ENCODE data around the gene TBL1XR1. TPM values are rescaled to one million over a fixed set of nuclear protein-coding genes. Genes with fewer than 3 reads are reported as not detected.

The TBL1XR1 gene
- total RNA-seq, 2 experiments from 2014 or later = 63.2 to 67.8 TPM

GRCh38 chr3:177133860-177134815 is 63.1 kb downstream of the TBL1XR1 start:
- H3K27ac ChIP-seq (ENCODE audit: low read depth in 1 of 2, low read length in 2 of 2) = no peak overlapping the region
- TF ChIP-seq CTCF (IDR thresholded peaks at IDR 0.05) = no peak
- intact Hi-C loops (cut with DNase I, micrococcal nuclease) = no loop called here
- CTCF ChIA-PET = no interaction called here
- POLR2A ChIA-PET = no interaction called here
- Mint-ChIP-seq H3K36me3 (ENCODE audit: low read depth) (peaks cover 35% of the 10 kb centered on the region), H3K4me3 (no peak overlapping the region), H3K27ac (no peak overlapping the region), H3K27me3 (no peaks in the 10 kb centered on the region), H3K4me1 (ENCODE audit: low read depth) (peaks cover 77% of the 10 kb centered on the region), H3K9me3 (no peaks in the 10 kb centered on the region)
- ATAC-seq (ENCODE audit: poor library complexity) (no peak), DNase-seq (no peak)
- no peaks in the 10 kb centered on the region for H3K27me3 ChIP-seq (ENCODE audit: control insufficient read depth in 1 of 2, insufficient read depth in 2 of 2, low read length in 2 of 2)
- no peak overlapping the region for H3K4me3 ChIP-seq (ENCODE audit: low read length)
- peaks cover 22% of the 10 kb centered on the region for H3K36me3 ChIP-seq (ENCODE audit: insufficient read depth, low read length)
- no peaks in the 10 kb centered on the region for H3K9me3 ChIP-seq (ENCODE audit: control insufficient read depth in 1 of 2, insufficient read depth in 1 of 2, low read length in 2 of 2)
- peaks cover 29% of the 10 kb centered on the region for H3K4me1 ChIP-seq (ENCODE audit: insufficient read depth, low read length)

GRCh38 chr3:177131927-177132636 is 65.2 kb downstream of the TBL1XR1 start:
- intact Hi-C loops (cut with DNase I, micrococcal nuclease) = no loop called here
- peaks cover 77% of the 10 kb centered on the region for H3K4me1 Mint-ChIP-seq (ENCODE audit: low read depth)

More at GRCh38 chr3:177131927-177132636, 65.2 kb downstream of the TBL1XR1 start:
- TF ChIP-seq CTCF (IDR thresholded peaks at IDR 0.05) = no peak
- no peak for DNase-seq
- Mint-ChIP-seq H3K9me3 (no peaks in the 10 kb centered on the region), H3K27me3 (no peaks in the 10 kb centered on the region), H3K36me3 (ENCODE audit: low read depth) (peaks cover 48% of the 10 kb centered on the region), H3K27ac (peak overlapping the region; percentile 3), H3K4me3 (no peak overlapping the region)
- H3K27ac ChIP-seq (ENCODE audit: low read depth in 1 of 2, low read length in 2 of 2) = no peak overlapping the region
- H3K9me3 ChIP-seq (ENCODE audit: control insufficient read depth in 1 of 2, insufficient read depth in 1 of 2, low read length in 2 of 2) = no peaks in the 10 kb centered on the region
- CTCF ChIA-PET = no interaction called here
- H3K36me3 ChIP-seq (ENCODE audit: insufficient read depth, low read length) = peaks cover 26% of the 10 kb centered on the region
- no peak overlapping the region for H3K4me3 ChIP-seq (ENCODE audit: low read length)
- peaks cover 13% of the 10 kb centered on the region for H3K4me1 ChIP-seq (ENCODE audit: insufficient read depth, low read length)
- no peaks in the 10 kb centered on the region for H3K27me3 ChIP-seq (ENCODE audit: control insufficient read depth in 1 of 2, insufficient read depth in 2 of 2, low read length in 2 of 2)
- ATAC-seq (ENCODE audit: poor library complexity) = no peak
- POLR2A ChIA-PET = interaction anchor here (0.9 to 1.0 kb wide), 3 partner anchors 13 to 22 kb away, joined by 3 to 4 read pairs (median 3); no protein-coding TSS in a partner anchor

Data from CD4-positive, alpha-beta T cell (primary cell).